IPS-18a (cell line): ENCODE data around the gene TMED5.
"Not testable (repeated sequence)": the region's sequence is repeated elsewhere in the genome, so short reads cannot be mapped to it uniquely, and the experiment has no call there.

Experiments used
- H3K27ac ChIP-seq: one replicate; pipeline ENCODE4 v1.5.1; 2013; ENCODE audit warnings: low read length
- H3K27me3 ChIP-seq: one replicate; pipeline ENCODE4 v1.6.1; 2013; ENCODE audit warnings: mild to moderate bottlenecking, low read length; ENCODE audit not compliant: control insufficient read depth, insufficient read depth
- H3K36me3 ChIP-seq: one replicate; pipeline ENCODE4 v1.6.1; 2013; ENCODE audit warnings: low read depth, low read length; ENCODE audit not compliant: control insufficient read depth
- H3K4me1 ChIP-seq: one replicate; pipeline ENCODE4 v1.6.1; 2013; ENCODE audit warnings: low read depth, low read length; ENCODE audit not compliant: control insufficient read depth
- H3K4me3 ChIP-seq: one replicate; pipeline ENCODE4 v1.5.1; 2013; ENCODE audit warnings: low read length
- H3K9ac ChIP-seq: one replicate; pipeline ENCODE4 v1.6.1; 2013; ENCODE audit warnings: mild to moderate bottlenecking, low read length, moderate library complexity
- H3K9me3 ChIP-seq: one replicate; pipeline ENCODE4 v1.6.1; 2013; ENCODE audit warnings: low read depth, low read length; ENCODE audit not compliant: control insufficient read depth

TMED5 gene

DNA sequence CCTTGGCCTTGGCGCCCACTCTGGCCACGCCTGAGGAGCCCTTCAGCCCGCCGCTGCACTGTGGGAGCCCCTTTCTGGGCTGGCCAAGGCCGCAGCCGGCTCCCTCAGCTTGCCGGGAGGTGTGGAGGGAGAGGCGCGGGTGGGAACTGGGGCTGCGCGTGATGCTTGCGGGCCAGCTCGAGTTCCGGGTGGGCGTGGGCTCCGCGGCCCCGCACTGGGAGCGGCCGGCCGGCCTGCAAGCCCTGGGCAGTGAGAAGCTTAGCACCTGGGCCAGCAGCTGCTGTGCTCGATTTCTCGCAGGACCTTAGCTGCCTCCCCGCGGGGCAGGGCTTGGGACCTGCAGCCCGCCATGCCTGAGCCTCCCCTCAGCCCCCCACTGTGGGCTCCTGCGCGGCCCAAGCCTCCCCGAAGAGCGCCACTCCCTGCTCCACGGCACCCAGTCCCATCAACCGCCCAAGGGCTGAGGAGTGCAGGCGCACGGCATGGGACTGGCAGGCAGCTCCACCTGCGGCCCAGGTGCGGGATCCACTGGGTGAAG is 10.0 kb downstream of the TMED5 start:
- not testable (repeated sequence) for H3K27ac ChIP-seq, H3K36me3 ChIP-seq, H3K9me3 ChIP-seq, H3K4me3 ChIP-seq, H3K27me3 ChIP-seq, H3K4me1 ChIP-seq, H3K9ac ChIP-seq

DNA sequence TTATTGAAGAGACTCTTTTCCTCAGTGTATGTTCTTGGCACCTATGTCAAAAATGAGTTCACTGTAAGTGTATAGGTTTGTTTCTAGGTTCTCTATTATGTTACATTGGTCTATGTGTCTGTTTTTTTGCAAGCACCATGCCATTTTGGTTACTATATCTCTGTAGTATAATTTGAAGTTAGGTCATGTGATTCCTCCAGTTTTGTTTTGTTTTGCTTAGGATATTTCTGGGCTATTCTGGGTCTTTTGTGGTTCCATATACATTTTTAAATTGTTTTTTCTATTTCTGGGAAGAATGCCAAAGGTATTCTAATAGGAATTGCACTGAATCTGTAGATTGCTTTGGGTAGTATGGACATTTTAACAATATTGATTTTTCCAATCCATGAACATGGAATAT is 13.2 kb downstream of the TMED5 start:
- no peaks in the 10 kb centered on the region for H3K9me3 ChIP-seq
- H3K9ac ChIP-seq: no peak overlapping the region
- H3K4me1 ChIP-seq: no peaks in the 10 kb centered on the region
- no peak overlapping the region for H3K27ac ChIP-seq
- H3K36me3 ChIP-seq: no peaks in the 10 kb centered on the region
- H3K27me3 ChIP-seq: no peaks in the 10 kb centered on the region
- H3K4me3 ChIP-seq: no peak overlapping the region

- not testable (repeated sequence) for H3K36me3 ChIP-seq, H3K27ac ChIP-seq, H3K27me3 ChIP-seq, H3K4me1 ChIP-seq, H3K4me3 ChIP-seq, H3K9me3 ChIP-seq, H3K9ac ChIP-seq
Measured at GRCh38 chr1:93165895-93166294, 14.3 kb downstream of the TMED5 start.

GRCh38 chr1:93164816-93165215 is 15.4 kb downstream of the TMED5 start:
- H3K4me3 ChIP-seq: no peak overlapping the region
- no peaks in the 10 kb centered on the region for H3K4me1 ChIP-seq
- no peaks in the 10 kb centered on the region for H3K9me3 ChIP-seq
- H3K36me3 ChIP-seq: peaks cover under 1% of the 10 kb centered on the region
- no peak overlapping the region for H3K27ac ChIP-seq
- H3K9ac ChIP-seq: no peak overlapping the region
- no peaks in the 10 kb centered on the region for H3K27me3 ChIP-seq

DNA sequence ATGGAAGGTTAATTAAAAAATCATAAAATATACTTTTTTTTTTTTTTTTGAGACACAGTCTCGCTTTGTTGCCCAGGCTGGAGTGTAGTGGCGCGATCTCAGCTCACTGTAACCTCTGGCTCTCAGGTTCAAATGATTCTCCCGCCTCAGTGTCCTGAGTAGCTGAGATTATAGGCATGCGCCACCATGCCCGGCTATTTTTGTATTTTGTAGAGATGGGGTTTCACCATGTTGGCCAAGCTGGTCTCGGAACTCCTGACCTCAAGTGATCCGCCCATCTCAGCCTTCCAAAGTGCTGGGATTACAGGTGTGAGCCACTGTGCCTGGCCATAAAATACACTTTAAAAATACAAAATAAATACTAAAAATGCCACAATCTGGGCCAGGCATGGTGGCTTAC is 16.9 kb downstream of the TMED5 start:
- H3K27me3 ChIP-seq, H3K27ac ChIP-seq, H3K36me3 ChIP-seq, H3K4me1 ChIP-seq, H3K4me3 ChIP-seq, H3K9me3 ChIP-seq, H3K9ac ChIP-seq: not testable (repeated sequence)

- Histone ChIP-seq H3K36me3 (peaks cover 10% of the 10 kb centered on the region), H3K4me3 (no peak overlapping the region), H3K27ac (no peak overlapping the region), H3K9me3 (no peaks in the 10 kb centered on the region), H3K9ac (no peak overlapping the region), H3K4me1 (peaks cover 4% of the 10 kb centered on the region), H3K27me3 (no peaks in the 10 kb centered on the region)
Measured at GRCh38 chr1:93159337-93159736, 20.9 kb downstream of the TMED5 start.

DNA sequence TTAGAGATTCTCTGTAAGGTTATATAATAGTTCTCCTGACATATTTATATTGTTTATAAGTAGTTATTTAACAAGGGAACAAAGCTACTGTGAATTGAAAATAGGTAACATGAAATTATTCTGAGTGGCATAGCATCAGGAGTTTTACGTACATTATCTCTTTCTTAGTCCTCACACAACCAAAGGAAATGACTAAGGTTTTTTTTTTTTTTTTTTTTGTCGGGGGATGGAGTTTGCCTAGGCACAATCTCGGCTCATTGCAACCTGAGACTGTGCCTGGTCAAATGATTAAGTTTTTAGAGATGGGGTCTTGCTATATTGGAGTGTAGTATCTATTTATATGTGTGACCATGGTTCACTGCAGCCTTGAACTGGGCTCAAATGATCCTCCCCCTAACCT is 24.9 kb downstream of the TMED5 start:
- no peaks in the 10 kb centered on the region for H3K27me3 ChIP-seq
- H3K4me1 ChIP-seq: peaks cover 4% of the 10 kb centered on the region
- H3K36me3 ChIP-seq: peaks cover 14% of the 10 kb centered on the region
- H3K9ac ChIP-seq: no peak overlapping the region
- H3K9me3 ChIP-seq: no peaks in the 10 kb centered on the region
- no peak overlapping the region for H3K4me3 ChIP-seq
- H3K27ac ChIP-seq: no peak overlapping the region

- no peak overlapping the region for H3K4me3 ChIP-seq
- no peak overlapping the region for H3K9ac ChIP-seq
- peaks cover 4% of the 10 kb centered on the region for H3K4me1 ChIP-seq
- H3K9me3 ChIP-seq: no peaks in the 10 kb centered on the region
- no peaks in the 10 kb centered on the region for H3K27me3 ChIP-seq
- peaks cover 13% of the 10 kb centered on the region for H3K36me3 ChIP-seq
- H3K27ac ChIP-seq: no peak overlapping the region
Measured at GRCh38 chr1:93154898-93155297, 25.3 kb downstream of the TMED5 start.

DNA sequence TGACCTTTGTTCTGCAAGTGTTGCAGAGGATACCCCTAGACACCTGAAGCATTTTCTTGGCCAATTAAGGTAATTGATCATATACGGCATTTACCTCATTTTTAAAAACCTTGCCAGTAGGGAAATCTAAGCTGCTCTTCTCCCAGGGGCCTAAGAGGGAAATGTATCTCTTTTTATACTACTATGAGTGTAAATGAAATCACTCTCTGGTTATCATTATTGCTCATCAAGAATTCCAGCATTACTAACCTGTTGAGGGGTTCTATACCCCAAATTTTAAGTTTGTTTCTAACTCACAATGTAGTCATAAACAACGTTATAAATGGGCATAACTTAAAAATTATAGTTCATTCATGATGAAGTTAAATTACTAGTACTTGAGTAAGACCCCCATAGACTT is 27.4 kb downstream of the TMED5 start:
- H3K4me1 ChIP-seq: peaks cover 4% of the 10 kb centered on the region
- no peak overlapping the region for H3K9ac ChIP-seq
- no peak overlapping the region for H3K4me3 ChIP-seq
- no peak overlapping the region for H3K27ac ChIP-seq
- peaks cover 11% of the 10 kb centered on the region for H3K36me3 ChIP-seq
- H3K27me3 ChIP-seq: no peaks in the 10 kb centered on the region
- no peaks in the 10 kb centered on the region for H3K9me3 ChIP-seq

- no peak overlapping the region for H3K9ac ChIP-seq
- H3K27me3 ChIP-seq: no peaks in the 10 kb centered on the region
- no peak overlapping the region for H3K27ac ChIP-seq
- H3K4me1 ChIP-seq: peaks cover 4% of the 10 kb centered on the region
- no peak overlapping the region for H3K4me3 ChIP-seq
- H3K36me3 ChIP-seq: peaks cover 8% of the 10 kb centered on the region
- H3K9me3 ChIP-seq: no peaks in the 10 kb centered on the region
Measured at GRCh38 chr1:93151474-93151873, 28.7 kb downstream of the TMED5 start.

GRCh38 chr1:93150729-93151128 is 29.5 kb downstream of the TMED5 start:
- Histone ChIP-seq H3K9ac (no peak overlapping the region), H3K27ac (no peak overlapping the region)

GRCh38 chr1:93148001-93148400 is 32.2 kb downstream of the TMED5 start:
- Histone ChIP-seq H3K4me1 (no peaks in the 10 kb centered on the region), H3K36me3 (peaks cover 7% of the 10 kb centered on the region), H3K9ac (no peak overlapping the region), H3K27me3 (no peaks in the 10 kb centered on the region), H3K4me3 (no peak overlapping the region), H3K27ac (no peak overlapping the region), H3K9me3 (no peaks in the 10 kb centered on the region)

More at GRCh38 chr1:93150729-93151128, 29.5 kb downstream of the TMED5 start:
- Histone ChIP-seq H3K4me3 (no peak overlapping the region), H3K36me3 (peaks cover 8% of the 10 kb centered on the region), H3K9me3 (no peaks in the 10 kb centered on the region), H3K27me3 (no peaks in the 10 kb centered on the region), H3K4me1 (peaks cover 4% of the 10 kb centered on the region)
